IPS-NIHi11 (cell line): Measurements from ENCODE around the gene NF1.
"Not testable (repeated sequence)": the region's sequence is repeated elsewhere in the genome, so short reads cannot be mapped to it uniquely, and the experiment has no call there.

Source experiments
- DNase-seq: peaks from one replicate; pipeline ENCODE4 v3.0.0; 2012; ENCODE audit warnings: mixed read lengths, low spot score

The NF1 gene

GRCh38 chr17:31252741-31253140, 158.0 kb downstream of the NF1 start:
- DNase-seq = no peak

DNA sequence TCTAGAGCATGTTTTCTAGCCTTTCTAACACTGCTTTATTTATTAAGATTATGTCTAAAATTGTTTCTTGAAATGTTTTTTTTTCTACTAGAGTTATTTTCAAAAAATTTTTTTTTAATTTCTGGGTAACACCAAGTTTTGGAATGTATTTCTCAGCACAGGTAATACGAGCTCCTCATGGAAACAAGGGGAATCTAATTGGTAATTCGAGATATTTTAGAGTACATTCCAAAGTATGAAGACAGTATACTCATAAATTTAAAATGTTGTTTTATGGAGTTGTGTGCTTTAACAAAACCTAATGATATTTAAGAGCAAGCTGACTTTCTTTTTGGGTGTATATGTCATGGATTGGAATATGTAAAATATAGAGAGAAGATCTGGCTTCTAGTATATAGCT, 159.9 kb downstream of the NF1 start:
- no peak for DNase-seq

DNA sequence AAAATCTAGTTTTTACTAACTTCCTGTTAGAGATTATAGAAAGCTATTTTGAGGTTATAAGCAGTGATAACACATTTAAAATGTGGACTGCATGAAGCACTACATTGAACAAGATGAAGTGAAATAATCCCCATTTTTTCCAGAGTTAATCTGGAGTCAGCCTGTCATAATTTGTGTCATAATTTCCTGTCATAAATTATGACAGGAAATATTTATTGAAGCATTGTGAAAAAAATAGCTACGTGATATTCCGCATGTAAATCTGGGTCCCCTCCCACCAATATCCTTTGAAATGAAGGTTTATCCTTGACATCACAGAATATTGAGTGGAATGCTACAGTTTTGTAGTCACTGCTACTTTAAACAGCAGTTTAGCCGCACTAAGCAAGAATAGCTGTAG, 162.2 kb downstream of the NF1 start:
- DNase-seq = no peak

- no peak for DNase-seq
These were observed 165.4 kb downstream of the NF1 start for GRCh38 chr17:31260151-31260550.

GRCh38 chr17:31261601-31262000, 166.8 kb downstream of the NF1 start:
- no peak for DNase-seq

DNA sequence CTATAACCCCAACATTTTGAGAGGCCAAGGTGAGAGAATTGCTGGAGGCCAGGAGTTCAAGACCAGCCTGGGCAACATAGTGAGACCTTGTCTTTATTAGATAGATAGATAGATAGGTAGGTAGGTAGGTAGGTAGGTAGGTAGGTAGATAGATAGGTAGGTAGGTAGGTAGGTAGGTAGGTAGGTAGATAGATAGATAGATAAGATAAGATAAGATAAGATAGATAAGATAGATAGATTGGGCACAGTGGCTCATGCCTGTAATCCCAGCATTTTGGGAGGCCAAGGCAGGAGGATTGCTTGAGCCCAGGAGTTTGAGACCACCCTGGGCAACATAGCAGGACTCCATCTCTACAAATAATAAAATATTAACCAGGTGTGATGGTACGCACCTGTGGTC, 168.1 kb downstream of the NF1 start:
- not testable (repeated sequence) for DNase-seq

DNA sequence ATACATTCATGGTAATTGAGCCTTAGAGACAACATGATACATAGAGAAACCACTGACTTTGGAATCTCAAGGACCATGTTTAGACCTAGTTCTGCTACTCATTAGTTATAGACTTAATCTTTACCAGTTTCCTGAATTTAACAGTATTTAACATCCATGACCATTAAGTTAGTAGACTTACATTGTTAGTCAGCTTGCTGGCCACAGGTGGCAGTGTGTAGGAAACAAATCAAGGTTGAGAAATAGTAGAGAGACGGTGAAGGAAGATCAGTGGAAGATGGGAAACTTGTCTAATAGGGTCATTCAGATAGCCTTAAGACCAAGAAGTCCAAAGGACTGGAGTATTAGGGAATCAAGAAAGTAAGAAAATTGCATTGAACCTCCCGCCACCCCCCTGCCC, 171.3 kb downstream of the NF1 start:
- no peak for DNase-seq

GRCh38 chr17:31269036-31269577, 174.3 kb downstream of the NF1 start:
- DNase-seq = no peak

DNA sequence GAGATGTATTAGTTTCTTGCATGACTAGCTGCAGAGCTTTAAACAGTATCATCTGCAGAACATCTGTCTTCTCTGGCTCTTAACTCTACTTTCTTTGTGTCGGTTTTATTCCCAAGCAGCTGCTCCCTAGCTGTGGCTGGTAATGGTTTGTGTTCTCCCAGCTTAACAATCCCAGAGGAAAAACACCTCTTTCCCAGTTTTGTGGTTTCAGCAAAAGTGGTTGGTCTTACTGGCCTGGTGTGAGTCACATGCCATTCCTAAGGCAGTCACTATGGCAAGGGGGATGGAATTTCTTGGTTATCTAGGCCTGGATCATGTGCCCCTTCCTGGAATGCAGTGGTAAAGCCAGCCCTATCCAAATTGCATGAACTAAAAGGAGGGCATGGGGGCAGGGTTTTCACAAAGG, 174.8 kb downstream of the NF1 start:
- DNase-seq = peak; percentile 65

GRCh38 chr17:31272236-31272635, 177.5 kb downstream of the NF1 start:
- no peak for DNase-seq

- no peak for DNase-seq
These were observed 178.0 kb downstream of the NF1 start for GRCh38 chr17:31272803-31273202.

GRCh38 chr17:31273516-31273915, 178.7 kb downstream of the NF1 start:
- DNase-seq = no peak

GRCh38 chr17:31274252-31274651, 179.5 kb downstream of the NF1 start:
- DNase-seq = no peak

GRCh38 chr17:31275116-31275515, 180.3 kb downstream of the NF1 start:
- no peak for DNase-seq

DNA sequence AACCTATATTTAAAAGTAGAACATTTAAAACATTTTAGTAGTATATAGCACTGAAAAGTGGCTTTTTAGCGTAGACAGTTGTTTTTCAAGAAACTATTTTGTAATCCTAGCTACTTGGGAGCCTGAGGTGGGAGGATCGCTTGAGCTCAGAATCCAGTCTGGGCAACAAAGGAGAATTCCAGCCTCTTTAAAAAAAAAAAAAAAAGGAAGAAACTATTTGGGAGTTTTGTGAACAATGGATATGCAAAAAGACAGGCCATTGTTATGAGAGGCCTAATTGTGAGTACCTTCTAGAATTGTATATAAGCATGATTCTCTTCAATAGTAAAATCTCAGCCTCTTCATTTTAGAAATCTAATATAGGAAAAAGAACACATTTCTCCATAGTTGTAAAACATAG, 184.6 kb downstream of the NF1 start:
- peak; percentile 23 for DNase-seq

DNA sequence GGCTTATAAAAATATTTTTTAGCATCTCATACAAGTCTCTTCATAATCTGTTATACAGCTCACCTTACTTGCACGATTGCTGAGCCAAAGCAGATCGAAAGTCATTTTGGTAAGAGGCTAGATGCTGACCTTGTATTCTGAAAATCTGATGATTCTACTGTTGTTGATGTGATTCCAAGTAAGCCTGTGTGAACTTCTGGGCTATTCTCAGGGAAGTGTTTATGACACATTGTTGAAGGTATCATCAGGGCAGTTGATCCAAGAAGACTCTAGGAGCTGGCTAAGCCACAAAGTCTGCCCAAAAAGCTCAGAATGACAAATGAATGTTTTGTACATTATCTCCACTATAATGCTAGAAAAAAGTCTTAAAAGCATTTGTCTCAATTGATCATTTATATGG, 186.3 kb downstream of the NF1 start:
- no peak for DNase-seq

GRCh38 chr17:31283841-31284240, 189.1 kb downstream of the NF1 start:
- no peak for DNase-seq

DNA sequence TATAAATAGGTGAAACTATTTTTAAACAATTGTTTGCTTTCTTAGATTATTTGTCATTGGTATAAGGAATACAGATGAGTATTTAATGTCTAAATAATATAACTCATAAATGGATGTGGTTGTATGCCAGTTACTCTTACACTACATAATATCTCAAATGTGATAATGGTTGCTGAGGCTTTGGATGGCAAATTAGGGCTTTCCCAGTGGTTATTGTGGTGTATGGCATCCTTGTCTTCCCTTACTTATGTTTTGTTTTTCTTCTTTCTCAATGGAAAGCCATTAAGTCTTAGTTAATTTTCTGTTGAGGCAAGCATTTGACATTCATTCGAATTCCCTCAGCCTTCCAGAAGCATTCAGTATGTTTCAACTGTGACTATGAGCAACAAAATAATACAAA, 191.8 kb downstream of the NF1 start:
- DNase-seq = peak; percentile 7

DNA sequence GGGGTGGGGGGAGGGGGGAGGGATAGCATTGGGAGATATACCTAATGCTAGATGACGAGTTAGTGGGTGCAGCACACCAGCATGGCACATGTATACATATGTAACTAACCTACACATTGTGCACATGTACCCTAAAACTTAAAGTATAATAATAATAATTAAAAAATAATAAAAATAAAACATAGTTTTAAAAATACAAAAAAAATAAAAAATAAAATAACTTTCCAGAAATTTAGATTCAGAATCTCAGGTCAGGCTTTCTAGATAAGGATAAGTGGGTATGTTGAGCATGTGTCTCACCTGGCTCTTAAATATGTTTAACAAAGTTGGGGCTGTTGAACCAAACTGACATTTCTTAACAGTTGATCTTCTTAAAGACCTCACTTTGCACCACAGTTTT, 193.2 kb downstream of the NF1 start:
- not testable (repeated sequence) for DNase-seq

- no peak for DNase-seq
These were observed 195.0 kb downstream of the NF1 start for GRCh38 chr17:31289790-31290189.

DNA sequence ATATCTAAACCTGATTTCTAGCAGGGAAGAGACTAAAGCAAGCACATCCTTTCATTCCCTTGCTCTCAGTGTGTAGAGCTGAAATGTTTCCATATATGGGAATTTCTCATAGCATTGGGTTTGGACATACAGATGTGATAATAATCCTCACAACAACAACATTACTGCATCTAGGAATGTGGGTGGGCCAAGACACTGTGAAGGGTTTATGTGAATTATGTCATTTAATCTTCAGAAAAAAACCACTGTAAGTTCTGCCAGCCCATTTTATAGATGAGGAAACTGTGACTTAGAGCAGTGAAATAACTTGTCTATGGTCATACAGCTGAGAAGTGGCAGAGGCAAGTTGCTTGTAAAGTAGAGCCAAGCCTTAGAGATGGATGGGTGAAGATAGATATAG, 197.0 kb downstream of the NF1 start:
- no peak for DNase-seq

- no peak for DNase-seq
These were observed 198.8 kb downstream of the NF1 start for GRCh38 chr17:31293581-31293980.

- no peak for DNase-seq
These were observed 199.5 kb downstream of the NF1 start for GRCh38 chr17:31294231-31294630.

- no peak for DNase-seq
These were observed 200.2 kb downstream of the NF1 start for GRCh38 chr17:31294820-31295488.
